ENCODE data around the gene PRKAB2.

- TF ChIP-seq CTCF (IDR thresholded peaks at IDR 0.05 in 8 of 11, conservative IDR thresholded peaks at IDR 0.05 in 3 of 11) (no peak), POLR2A (IDR thresholded peaks at IDR 0.05) (no peak)
These were observed 43.9 kb upstream of the PRKAB2 start for GRCh38 chr1:147216124-147216523.

All from spleen (tissue), 7 donors.